ENCODE results near the gene COL15A1.

The COL15A1 gene

GRCh38 chr9:98972716-98973115 is 29.0 kb downstream of the COL15A1 start:
- DNase-seq (ENCODE audit: extremely low read depth, low read depth) = no peak
- no peak for TF ChIP-seq CTCF (IDR thresholded peaks at IDR 0.05; ENCODE audit: low read depth, low read length)

- no peak for TF ChIP-seq CTCF (IDR thresholded peaks at IDR 0.05; ENCODE audit: low read depth, low read length)
- DNase-seq (ENCODE audit: extremely low read depth, low read depth) = no peak
Observed at GRCh38 chr9:98973171-98973570, 29.5 kb downstream of the COL15A1 start.

GRCh38 chr9:98973576-98973975 is 29.9 kb downstream of the COL15A1 start:
- no peak for TF ChIP-seq CTCF (IDR thresholded peaks at IDR 0.05; ENCODE audit: low read depth, low read length)
- DNase-seq (ENCODE audit: extremely low read depth, low read depth) = no peak

- TF ChIP-seq CTCF (IDR thresholded peaks at IDR 0.05; ENCODE audit: low read depth, low read length) = no peak
- no peak for DNase-seq (ENCODE audit: extremely low read depth, low read depth)
Observed at GRCh38 chr9:98974106-98974505, 30.4 kb downstream of the COL15A1 start.

- no peak for TF ChIP-seq CTCF (IDR thresholded peaks at IDR 0.05; ENCODE audit: low read depth, low read length)
- DNase-seq (ENCODE audit: extremely low read depth, low read depth) = no peak
Observed at GRCh38 chr9:98974554-98974953, 30.8 kb downstream of the COL15A1 start.

GRCh38 chr9:98974994-98975712 is 31.4 kb downstream of the COL15A1 start:
- no peak for DNase-seq (ENCODE audit: extremely low read depth, low read depth)
- TF ChIP-seq CTCF (IDR thresholded peaks at IDR 0.05; ENCODE audit: low read depth, low read length) = peak; percentile 99

- no peak for TF ChIP-seq CTCF (IDR thresholded peaks at IDR 0.05; ENCODE audit: low read depth, low read length)
Observed at GRCh38 chr9:98975838-98976237, 32.1 kb downstream of the COL15A1 start.

More at GRCh38 chr9:98975838-98976237, 32.1 kb downstream of the COL15A1 start:
- DNase-seq (ENCODE audit: extremely low read depth, low read depth) = no peak
